Fibroblast of skin of left quadriceps (primary cell): ENCODE measurements around the gene TAF6.
A peak's percentile ranks its signal among the peaks of the same experiment; 100 is the strongest.

ENCODE experiments used
- DNase-seq, 2 experiments: peaks; one replicate each; pipeline ENCODE4 v3.0.0-alpha.2; 2013; ENCODE audit warnings: low read depth in 2 of 2

The TAF6 gene

GRCh38 chr7:100122568-100122967 lies 3.4 kb upstream of the TAF6 start:
- no peak for DNase-seq

DNA sequence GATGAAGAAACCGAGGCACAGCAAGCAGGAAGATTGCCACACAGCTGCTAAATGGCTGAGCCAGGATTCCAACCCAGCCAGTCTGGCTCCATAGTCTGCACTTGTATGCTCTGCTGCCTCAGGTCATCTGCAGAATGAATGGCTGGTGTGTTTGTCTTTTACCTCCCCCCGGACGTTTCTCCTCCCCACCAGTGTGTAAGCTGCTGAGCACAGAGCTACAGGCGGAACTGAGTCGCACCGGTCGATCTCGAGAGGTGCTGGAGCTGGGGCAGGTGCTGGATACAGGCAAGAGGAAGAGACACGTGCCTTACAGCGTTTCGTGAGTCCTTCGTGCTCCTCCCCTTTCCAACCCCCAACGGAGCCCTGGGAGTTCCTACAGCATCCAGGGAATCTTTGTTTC lies 2.9 kb upstream of the TAF6 start:
- DNase-seq = no peak

GRCh38 chr7:100120733-100121036 lies 1.5 kb upstream of the TAF6 start:
- DNase-seq = no peak

GRCh38 chr7:100119970-100120732 lies 993 bp upstream of the TAF6 start:
- peak; percentile 35 to 45 for DNase-seq

DNA sequence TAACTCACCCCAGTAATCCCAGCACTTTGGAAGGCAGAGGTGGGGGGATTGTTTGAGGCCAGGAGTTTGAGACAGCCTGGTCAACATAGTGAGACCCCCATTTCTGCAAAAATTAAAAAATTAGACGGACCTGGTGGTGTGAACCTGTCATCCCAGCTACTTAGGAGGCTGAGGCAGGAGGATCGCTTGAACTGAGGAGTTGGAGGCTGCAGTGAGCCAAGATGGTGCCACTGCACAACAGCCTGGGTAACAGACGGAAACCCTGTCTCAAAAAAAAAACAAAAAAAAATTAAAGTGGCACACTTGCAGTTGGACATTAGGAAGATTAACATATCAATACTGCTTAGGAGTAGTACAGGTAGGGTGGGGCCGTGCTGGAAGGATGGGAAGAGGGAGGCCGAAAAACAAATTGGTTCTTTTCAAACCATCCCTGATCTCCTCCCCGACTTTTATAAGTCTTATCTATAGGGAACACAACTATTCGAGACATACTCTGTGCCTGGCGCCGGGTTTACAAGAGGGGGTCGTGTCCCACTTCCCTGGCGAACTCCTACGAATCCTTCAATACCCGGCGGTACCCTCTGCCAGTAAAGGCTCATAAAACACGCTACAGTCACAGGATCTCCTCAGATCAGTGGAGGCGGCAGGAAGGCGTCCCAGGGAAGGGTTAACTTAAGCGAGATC lies 628 bp downstream of the TAF6 start:
- no peak for DNase-seq

- no peak for DNase-seq
Measured at GRCh38 chr7:100115026-100115425, 4.1 kb downstream of the TAF6 start.

DNA sequence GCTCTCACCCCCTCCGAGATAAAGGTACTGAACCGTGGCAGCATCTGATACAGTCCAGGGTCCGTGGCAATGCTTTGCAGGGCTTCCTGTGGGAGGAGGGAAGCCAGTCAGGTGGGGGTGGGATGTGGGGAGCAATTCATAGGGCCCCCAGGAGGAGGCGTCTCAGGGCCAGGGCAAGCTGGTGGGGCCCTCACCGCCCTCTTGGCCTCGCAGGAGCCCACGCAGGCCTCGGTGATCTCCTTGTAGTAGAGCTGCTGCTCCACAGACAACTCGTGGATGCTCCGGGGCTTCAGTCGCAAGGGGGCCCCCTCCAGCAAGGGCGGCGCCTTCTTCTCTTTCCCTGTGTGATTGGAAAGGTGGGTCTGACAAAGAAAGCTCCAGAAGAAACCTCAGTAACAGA lies 7.2 kb downstream of the TAF6 start:
- DNase-seq = no peak

- DNase-seq = no peak
Measured at GRCh38 chr7:100111156-100111555, 8.0 kb downstream of the TAF6 start.

DNA sequence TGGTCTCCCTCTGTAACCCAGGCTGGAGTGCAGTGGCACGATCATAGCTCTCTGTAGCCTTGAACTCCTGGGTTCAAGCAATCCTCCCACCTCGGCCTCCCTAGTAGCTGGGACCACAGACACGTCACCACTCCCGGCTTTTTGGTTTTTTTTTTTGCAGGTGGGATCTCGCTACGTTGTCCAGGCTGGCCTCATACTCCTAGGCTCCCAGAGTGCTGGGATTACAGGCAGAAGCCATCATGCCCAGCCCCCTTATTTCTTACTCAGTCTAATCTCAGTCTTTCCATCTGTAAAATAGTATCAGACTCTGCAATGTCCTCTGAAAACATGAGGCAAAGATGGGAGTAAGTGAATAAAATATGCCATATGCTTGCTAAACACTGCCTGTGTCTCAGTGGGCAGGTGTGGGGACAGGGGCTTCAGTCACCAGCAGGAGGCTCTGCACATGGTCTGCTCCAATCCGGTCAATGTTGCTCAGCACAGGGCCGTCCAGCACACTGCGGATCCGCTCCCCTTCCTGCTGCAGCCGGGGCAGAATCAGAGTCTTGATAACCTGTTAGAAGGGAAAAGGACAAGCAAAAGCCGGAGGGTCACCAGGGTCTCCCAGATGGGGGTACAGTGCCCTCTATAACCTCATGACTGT lies 9.5 kb downstream of the TAF6 start:
- no peak for DNase-seq

DNA sequence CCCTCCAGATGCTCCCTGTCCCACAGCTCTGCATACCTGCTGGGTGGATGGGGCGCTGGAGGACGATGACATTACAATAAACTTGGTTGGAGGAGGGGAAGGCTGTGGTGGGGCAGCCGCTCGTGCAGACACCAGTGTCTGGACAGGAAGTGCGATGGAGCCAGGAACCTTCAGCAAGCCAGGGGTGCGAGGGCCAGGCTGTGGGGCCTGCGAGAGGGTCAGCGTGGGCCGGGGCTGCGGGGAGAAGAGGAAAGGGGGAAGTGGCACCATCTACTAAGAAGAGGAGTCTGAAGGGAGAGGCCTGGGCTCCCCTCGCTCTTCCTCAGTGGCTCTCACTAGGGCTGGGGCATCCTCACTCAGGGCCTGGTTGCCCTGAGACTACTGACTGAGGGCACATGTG lies 11.3 kb downstream of the TAF6 start:
- DNase-seq = no peak

- DNase-seq = no peak
Measured at GRCh38 chr7:100107125-100107737, 11.9 kb downstream of the TAF6 start.

DNA sequence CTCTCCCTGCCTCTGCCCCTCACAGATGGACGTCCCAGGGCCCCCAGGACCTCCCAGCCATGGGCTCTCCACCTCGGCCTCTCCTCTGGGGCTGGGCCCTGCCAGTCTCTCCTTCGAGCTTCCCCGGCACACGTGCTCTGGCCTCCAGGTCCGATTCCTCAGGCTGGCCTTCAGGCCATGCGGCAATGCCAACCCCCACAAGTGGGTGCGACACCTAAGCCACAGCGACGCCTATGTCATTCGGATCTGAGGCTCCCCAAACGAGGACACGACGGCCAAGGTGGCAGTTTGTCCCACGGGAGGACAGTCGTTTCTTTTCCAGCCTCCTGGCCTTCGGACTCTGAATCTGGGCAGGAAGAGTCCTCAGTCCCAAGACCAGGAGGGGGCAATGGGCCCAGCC lies 12.5 kb downstream of the TAF6 start:
- DNase-seq = no peak

GRCh38 chr7:100105534-100105933 lies 13.6 kb downstream of the TAF6 start:
- no peak for DNase-seq

GRCh38 chr7:100102950-100103840 lies 16.0 kb downstream of the TAF6 start:
- DNase-seq = no peak

DNA sequence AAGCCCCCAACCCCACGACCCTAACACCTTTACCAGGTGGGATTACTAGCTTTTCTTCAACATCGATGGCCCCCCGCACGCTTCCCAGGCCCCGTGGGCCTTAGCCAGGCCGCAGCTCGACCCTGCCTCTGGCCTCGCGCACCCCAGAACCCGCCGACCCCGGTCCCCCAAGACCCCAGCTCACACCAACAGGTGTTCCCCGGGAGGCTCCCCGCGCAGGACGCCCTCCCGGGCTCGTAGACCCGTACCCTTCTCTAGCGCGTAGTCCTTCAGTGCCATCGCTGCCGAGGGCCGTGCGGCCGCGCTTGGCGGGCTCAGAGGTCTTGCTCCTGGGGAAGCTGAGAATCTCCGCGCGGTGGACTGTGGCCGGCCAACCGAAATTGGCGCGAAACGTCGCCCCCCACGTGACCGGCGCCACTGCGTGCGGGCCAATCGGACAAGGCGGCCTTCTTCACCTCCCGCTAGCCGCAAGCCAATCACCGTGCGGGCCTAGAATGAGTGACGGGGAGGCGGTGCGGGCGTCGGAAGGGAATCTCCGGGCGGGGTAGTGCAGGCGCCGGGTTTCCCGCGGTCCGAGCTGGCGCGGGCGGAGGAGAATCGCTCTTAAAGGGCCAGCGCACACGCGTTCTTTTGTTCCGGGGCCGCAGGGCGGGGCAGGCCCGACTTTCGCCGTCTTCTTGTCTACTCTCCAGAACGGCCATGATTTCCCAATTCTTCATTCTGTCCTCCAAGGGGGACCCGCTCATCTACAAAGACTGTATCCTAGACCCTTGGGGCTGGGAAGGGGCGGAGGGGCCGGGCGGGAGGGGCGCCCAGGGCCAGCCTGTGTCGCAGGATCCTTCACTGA lies 17.9 kb downstream of the TAF6 start, which contains the start of the genes AP4M1 and MCM7:
Gene AP4M1 (plus strand): TSS at position 628 of the 847 bp plus-strand sequence. CDS start 72 bp downstream, at position 700.
Gene MCM7 (minus strand): TSS at position 382 of the 847 bp plus-strand sequence. CDS start 103 bp downstream, at position 279.
- DNase-seq = peak; percentile 99

GRCh38 chr7:100100420-100101015 lies 18.6 kb downstream of the TAF6 start:
- DNase-seq = peak; percentile 97

GRCh38 chr7:100099452-100099851 lies 19.7 kb downstream of the TAF6 start:
- no peak for DNase-seq

DNA sequence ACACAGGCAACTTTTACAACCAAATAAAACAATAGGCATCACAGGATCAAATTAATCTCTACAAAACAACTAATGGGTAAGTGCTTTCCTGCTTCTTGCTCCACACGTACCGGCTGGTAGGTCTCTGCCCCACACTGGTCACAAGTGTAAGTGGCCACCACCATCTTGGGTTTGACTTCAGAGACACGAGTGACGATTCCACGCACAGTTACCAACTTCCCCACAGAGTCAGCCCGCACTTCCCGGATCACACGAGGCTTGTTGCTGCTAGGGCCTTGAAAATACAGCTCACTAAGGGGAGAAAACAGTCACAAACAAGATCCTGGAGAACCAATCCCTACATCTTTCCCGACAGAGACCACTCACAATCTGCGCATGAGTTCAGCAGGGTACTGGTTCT lies 20.2 kb downstream of the TAF6 start:
- no peak for DNase-seq

DNA sequence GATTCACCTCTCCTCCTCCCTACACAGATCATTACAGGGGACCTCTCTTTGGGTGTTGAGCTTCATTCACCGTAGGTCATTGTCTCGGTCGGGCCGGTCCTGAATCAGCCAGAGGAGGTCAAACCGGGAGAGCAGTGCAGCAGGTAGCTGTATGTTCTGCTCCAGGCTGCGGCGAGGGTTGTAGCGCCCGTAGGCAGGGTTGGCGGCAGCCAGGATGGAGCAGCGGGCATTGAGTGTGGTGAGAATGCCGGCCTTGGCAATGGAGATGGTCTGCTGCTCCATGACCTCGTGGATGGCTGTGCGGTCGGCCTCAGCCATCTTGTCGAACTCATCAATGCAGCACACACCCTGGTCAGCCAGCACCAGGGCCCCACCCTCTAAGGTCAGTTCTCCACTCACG lies 23.5 kb downstream of the TAF6 start:
- DNase-seq = no peak

GRCh38 chr7:100095289-100095688 lies 23.9 kb downstream of the TAF6 start:
- DNase-seq = no peak
